GM13977 (cell line): ENCODE measurements around the gene CACNA2D1.

ENCODE experiments used
- DNase-seq: peaks from one replicate; pipeline ENCODE4 v3.0.0; 2012; ENCODE audit warnings: low spot score
- in situ Hi-C: fragments of 300-500 bp; cut with MboI; formaldehyde crosslinking; loops from one replicate; pipeline ENCODE4 v1.12.0; 2022; ENCODE audit warnings: low sequenced_read_pairs, low pct_unique_long_range_greater_than_20kb, mixed read lengths, inconsistent platforms; ENCODE audit not compliant: unreplicated experiment
- TF ChIP-seq, protein P1 (sequence below): IDR thresholded peaks from 2 replicates; pipeline ENCODE4 v1.5.1; 2012; ENCODE audit warnings: mild to moderate bottlenecking, control low read depth; ENCODE audit not compliant: insufficient read depth; ENCODE audit errors: extremely low read depth, missing control alignments

CACNA2D1 gene

DNA sequence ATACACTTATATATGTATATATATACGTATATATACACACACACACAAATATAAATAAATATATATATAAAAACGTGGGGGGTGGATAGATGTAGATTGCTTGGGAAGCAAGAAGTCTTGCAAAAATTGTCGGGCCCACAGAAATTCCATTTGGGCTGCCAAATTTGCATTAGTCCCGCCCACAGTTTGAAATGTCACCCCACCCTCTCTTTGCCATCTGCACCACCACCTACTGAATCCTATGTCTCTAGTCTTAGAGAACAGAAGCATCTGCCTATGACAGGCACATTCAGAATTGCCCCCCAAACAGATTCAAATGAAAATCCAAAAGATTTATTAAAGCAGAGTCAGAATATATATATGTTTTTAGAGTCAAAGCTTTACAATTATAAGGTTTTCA is 25.6 kb upstream of the CACNA2D1 start:
- TF ChIP-seq, protein P1, sequence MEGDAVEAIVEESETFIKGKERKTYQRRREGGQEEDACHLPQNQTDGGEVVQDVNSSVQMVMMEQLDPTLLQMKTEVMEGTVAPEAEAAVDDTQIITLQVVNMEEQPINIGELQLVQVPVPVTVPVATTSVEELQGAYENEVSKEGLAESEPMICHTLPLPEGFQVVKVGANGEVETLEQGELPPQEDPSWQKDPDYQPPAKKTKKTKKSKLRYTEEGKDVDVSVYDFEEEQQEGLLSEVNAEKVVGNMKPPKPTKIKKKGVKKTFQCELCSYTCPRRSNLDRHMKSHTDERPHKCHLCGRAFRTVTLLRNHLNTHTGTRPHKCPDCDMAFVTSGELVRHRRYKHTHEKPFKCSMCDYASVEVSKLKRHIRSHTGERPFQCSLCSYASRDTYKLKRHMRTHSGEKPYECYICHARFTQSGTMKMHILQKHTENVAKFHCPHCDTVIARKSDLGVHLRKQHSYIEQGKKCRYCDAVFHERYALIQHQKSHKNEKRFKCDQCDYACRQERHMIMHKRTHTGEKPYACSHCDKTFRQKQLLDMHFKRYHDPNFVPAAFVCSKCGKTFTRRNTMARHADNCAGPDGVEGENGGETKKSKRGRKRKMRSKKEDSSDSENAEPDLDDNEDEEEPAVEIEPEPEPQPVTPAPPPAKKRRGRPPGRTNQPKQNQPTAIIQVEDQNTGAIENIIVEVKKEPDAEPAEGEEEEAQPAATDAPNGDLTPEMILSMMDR, result no peak
- in situ Hi-C loops, result no loop called here
- no peak for DNase-seq

DNA sequence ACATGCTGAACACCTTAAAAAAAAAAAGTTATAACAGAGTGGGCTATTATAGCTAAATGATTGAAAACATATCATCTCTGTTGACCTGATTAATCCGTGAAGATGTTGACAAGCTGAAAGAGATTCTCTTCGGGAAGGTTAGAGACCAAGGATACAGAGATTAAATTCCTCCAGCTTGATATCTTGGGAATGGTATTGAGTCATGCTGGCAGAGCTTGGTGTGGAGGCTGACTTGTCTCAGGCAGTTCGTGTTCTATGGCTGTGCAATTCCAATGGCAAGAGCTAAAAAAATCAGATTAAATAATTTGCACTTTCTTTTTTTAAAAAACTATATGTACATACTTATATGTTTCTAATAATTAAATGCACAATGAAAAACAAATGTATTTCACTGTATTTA is 24.9 kb upstream of the CACNA2D1 start:
- TF ChIP-seq, protein P1, result no peak
- in situ Hi-C loops, result no loop called here
- no peak for DNase-seq

- DNase-seq, result no peak
- TF ChIP-seq, protein P1, result no peak
- in situ Hi-C loops, result no loop called here
Measured at GRCh38 chr7:82467020-82467419, 23.4 kb upstream of the CACNA2D1 start.

DNA sequence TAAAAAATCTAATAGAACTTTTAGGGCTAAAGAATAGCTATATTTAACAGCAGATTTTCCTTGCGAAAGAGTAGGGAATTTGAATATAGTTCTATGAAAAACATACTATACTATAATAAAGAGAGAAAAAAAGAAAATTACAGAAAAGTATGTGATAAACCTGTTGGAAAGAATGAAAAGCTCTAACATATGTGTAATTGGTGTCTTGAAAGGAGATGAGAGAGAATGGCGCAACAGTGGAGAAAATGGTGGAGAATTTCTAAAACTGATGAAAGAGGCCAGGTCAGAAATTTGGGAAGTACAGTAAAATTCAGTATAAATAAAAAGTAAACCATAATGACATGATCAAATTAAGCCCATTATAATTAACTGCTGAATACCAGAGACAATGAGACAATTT is 20.8 kb upstream of the CACNA2D1 start:
- in situ Hi-C loops, result no loop called here
- no peak for DNase-seq
- TF ChIP-seq, protein P1, result no peak

GRCh38 chr7:82455295-82455694 is 11.7 kb upstream of the CACNA2D1 start:
- TF ChIP-seq, protein P1, result no peak
- in situ Hi-C loops, result no loop called here
- DNase-seq, result no peak

DNA sequence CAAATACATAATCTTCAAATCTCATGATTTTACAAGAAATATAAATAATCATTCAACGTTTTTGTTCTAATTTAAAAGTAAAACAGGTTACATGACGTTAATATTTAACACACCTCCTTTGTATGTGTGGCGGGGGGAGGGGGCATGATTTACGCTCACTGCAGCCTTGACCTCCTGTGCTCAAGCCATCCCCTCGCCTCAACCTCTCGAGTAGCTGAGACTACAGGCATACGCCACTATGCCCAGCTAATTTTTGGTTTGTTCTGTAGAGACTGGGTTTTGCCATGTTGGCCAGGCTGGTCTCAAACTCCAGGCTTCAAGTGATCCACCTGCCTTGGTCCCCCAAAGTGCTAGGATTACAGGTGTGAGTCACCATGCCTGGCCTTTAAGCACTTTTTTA is 7.2 kb upstream of the CACNA2D1 start:
- no peak for DNase-seq
- in situ Hi-C loops, result no loop called here
- TF ChIP-seq, protein P1, result no peak

- in situ Hi-C loops, result no loop called here
- DNase-seq, result no peak
Measured at GRCh38 chr7:82449910-82450309, 6.3 kb upstream of the CACNA2D1 start.

More at GRCh38 chr7:82449910-82450309, 6.3 kb upstream of the CACNA2D1 start:
- TF ChIP-seq, protein P1, result no peak
